Loucy (cell line): ENCODE results near the gene HOMEZ.

ENCODE experiments used
- H2AFZ ChIP-seq: fragments of 200-600 bp; sonication (generic); 2 replicates; pipeline ENCODE4 v1.6.0; 2016; ENCODE audit warnings: antibody characterized with exemption, mild to moderate bottlenecking, low read length, moderate library complexity
- H3F3A ChIP-seq: fragments of 200-600 bp; 2 replicates; pipeline ENCODE4 v1.6.0; 2016; ENCODE audit warnings: antibody characterized with exemption, low read depth, mild to moderate bottlenecking
- H3K27me3 ChIP-seq: fragments of 200-600 bp; sonication (generic); 2 replicates; pipeline ENCODE4 v1.6.1; 2014; ENCODE audit warnings: low read length, mild to moderate bottlenecking; ENCODE audit not compliant: insufficient read depth, poor library complexity, severe bottlenecking
- H3K36me3 ChIP-seq: fragments of 200-600 bp; sonication (generic); 2 replicates; pipeline ENCODE4 v1.6.1; 2016; ENCODE audit warnings: low read length; ENCODE audit not compliant: insufficient read depth
- H3K4me1 ChIP-seq: fragments of 200-600 bp; sonication (generic); 2 replicates; pipeline ENCODE4 v1.5.1; 2014; ENCODE audit warnings: low read length, mild to moderate bottlenecking; ENCODE audit not compliant: insufficient read depth, poor library complexity, severe bottlenecking
- H3K4me2 ChIP-seq: fragments of 200-600 bp; sonication (generic); 2 replicates; pipeline ENCODE4 v1.6.0; 2014; ENCODE audit warnings: antibody characterized with exemption, low read length, low read depth, mild to moderate bottlenecking; ENCODE audit not compliant: poor library complexity, severe bottlenecking
- H3K4me3 ChIP-seq: fragments of 200-600 bp; sonication (generic); 2 replicates; pipeline ENCODE4 v1.5.1; 2014; ENCODE audit warnings: low read length, mild to moderate bottlenecking, mixed read lengths; ENCODE audit not compliant: poor library complexity, severe bottlenecking
- H3K79me2 ChIP-seq: fragments of 200-600 bp; sonication (generic); 2 replicates; pipeline ENCODE4 v1.6.1; 2014; ENCODE audit warnings: low read length; ENCODE audit not compliant: insufficient read depth
- H3K9ac ChIP-seq: fragments of 200-600 bp; sonication (generic); 2 replicates; pipeline ENCODE4 v1.6.0; 2014; ENCODE audit warnings: mild to moderate bottlenecking, low read depth, low read length, moderate library complexity; ENCODE audit not compliant: poor library complexity, severe bottlenecking
- H3K9me2 ChIP-seq: fragments of 200-600 bp; sonication (generic); replicated peaks from 2 replicates; pipeline ENCODE4 v1.6.1; 2016; ENCODE audit warnings: low read depth, low read length, mixed read lengths
- H3K9me3 ChIP-seq: fragments of 200-600 bp; sonication (generic); 2 replicates; pipeline ENCODE4 v1.6.1; 2014; ENCODE audit warnings: mild to moderate bottlenecking, antibody characterized with exemption, low read length, low read depth; ENCODE audit not compliant: insufficient read depth
- H4K20me1 ChIP-seq: fragments of 200-600 bp; sonication (generic); 2 replicates; pipeline ENCODE4 v1.6.0; 2014; ENCODE audit warnings: antibody characterized with exemption, low read length, mild to moderate bottlenecking; ENCODE audit not compliant: insufficient read depth, poor library complexity, severe bottlenecking
- CTCF ChIP-seq: fragments of 200-600 bp; sonication (generic); conservative IDR thresholded peaks from 2 replicates; pipeline ENCODE4 v1.5.1; 2014; ENCODE audit warnings: mild to moderate bottlenecking, antibody characterized with exemption, low read length
- EZH2phosphoT487 ChIP-seq: fragments of 200-600 bp; IDR thresholded peaks from 2 replicates; pipeline ENCODE4 v1.6.1; 2018; ENCODE audit warnings: antibody characterized with exemption, mild to moderate bottlenecking, moderate library complexity, borderline replicate concordance

The HOMEZ gene

GRCh38 chr14:23321572-23322547, 35.9 kb upstream of the HOMEZ start:
- H3K9me2 ChIP-seq, result no peaks in the 10 kb centered on the region
- peak overlapping the region; percentile 94 for H3K4me3 ChIP-seq
- H3K27me3 ChIP-seq, result no peaks in the 10 kb centered on the region
- peaks cover 34% of the 10 kb centered on the region for H4K20me1 ChIP-seq
- H3F3A ChIP-seq, result peaks cover 4% of the 10 kb centered on the region; the same call in 1 of the 2 replicates
- peak overlapping the region; percentile 99 for H3K4me2 ChIP-seq
- peaks cover 36% of the 10 kb centered on the region for H3K79me2 ChIP-seq
- no peaks in the 10 kb centered on the region for H3K9me3 ChIP-seq
- no peak for TF ChIP-seq EZH2phosphoT487
- no peak for TF ChIP-seq CTCF
- peak overlapping the region; percentile 92 for H3K9ac ChIP-seq
- H3K36me3 ChIP-seq, result peaks cover 25% of the 10 kb centered on the region; the same call in 1 of the 2 replicates
- no peak overlapping the region for H2AFZ ChIP-seq
- peaks cover 27% of the 10 kb centered on the region for H3K4me1 ChIP-seq

GRCh38 chr14:23320584-23321571, 34.9 kb upstream of the HOMEZ start, which contains the start of gene PABPN1:
TSS of gene PABPN1 (plus strand) at chr14:23321457. CDS start at chr14:23321470, 13 bp downstream.
- peaks cover 20% of the 10 kb centered on the region; the same call in 1 of the 2 replicates for H3K36me3 ChIP-seq
- H3K4me2 ChIP-seq, result peak within 1 kb of the TSS; percentile 99
- no peaks in the 10 kb centered on the region for H3K9me2 ChIP-seq
- peak within 1 kb of the TSS; percentile 58 for H2AFZ ChIP-seq
- H3K9ac ChIP-seq, result peak within 1 kb of the TSS; percentile 92
- H4K20me1 ChIP-seq, result peaks cover 34% of the 10 kb centered on the region
- H3K27me3 ChIP-seq, result no peaks in the 10 kb centered on the region
- H3K79me2 ChIP-seq, result peaks cover 36% of the 10 kb centered on the region
- peaks cover 27% of the 10 kb centered on the region for H3K4me1 ChIP-seq
- H3K4me3 ChIP-seq, result peak within 1 kb of the TSS; percentile 94
- no peaks in the 10 kb centered on the region for H3K9me3 ChIP-seq
- no peaks in the 10 kb centered on the region for H3F3A ChIP-seq
- no peak for TF ChIP-seq CTCF
- no peak for TF ChIP-seq EZH2phosphoT487
